K562 (cell line): ENCODE measurements around the gene NEK5. TPM values are rescaled to one million over a fixed set of nuclear protein-coding genes. Genes with fewer than 3 reads are reported as not detected.
A peak's percentile ranks its signal among the peaks of the same experiment; 100 is the strongest.

Experiments used
- ARNT ChIP-seq, 2 experiments: fragments of 450-650 bp; IDR thresholded peaks; 2 replicates each; pipeline ENCODE4 v1.6.1; 2016; ENCODE audit warnings: mild to moderate bottlenecking in 1 of 2
- ASH1L ChIP-seq: fragments of 450-650 bp; IDR thresholded peaks from 2 replicates; pipeline ENCODE4 v1.6.1; 2018; ENCODE audit warnings: borderline replicate concordance, mild to moderate bottlenecking, low read depth; ENCODE audit not compliant: partially characterized antibody
- CSDE1 ChIP-seq, 2 experiments: fragments of 450-650 bp; IDR thresholded peaks; 2 replicates each; pipeline ENCODE4 v1.6.1; 2016; ENCODE audit warnings: mild to moderate bottlenecking in 1 of 2
- CUX1 ChIP-seq: fragments of 200-800 bp; sonication (Bioruptor generic); IDR thresholded peaks from 2 replicates; pipeline ENCODE4 v1.6.1; 2016; ENCODE audit warnings: missing genetic modification characterization, missing compliant biosample characterization
- DLX4 ChIP-seq: fragments of 250-450 bp; sonication (Bioruptor Pico); IDR thresholded peaks from 2 replicates; pipeline ENCODE4 v1.6.1; 2021; ENCODE audit warnings: mild to moderate bottlenecking
- E2F5 ChIP-seq: sonication (generic); formaldehyde crosslinking; IDR thresholded peaks from 2 replicates; pipeline ENCODE4 v1.8.0; 2022; ENCODE audit warnings: mild to moderate bottlenecking, missing genetic modification reagents
- GATAD2A ChIP-seq: fragments of 450-650 bp; IDR thresholded peaks from 2 replicates; pipeline ENCODE4 v1.6.1; 2017
- GTF2B ChIP-seq: IDR thresholded peaks from 2 replicates; pipeline ENCODE4 v1.6.1; 2011; ENCODE audit not compliant: insufficient read length; ENCODE audit errors: extremely low read depth
- HDAC8 ChIP-seq: fragments of 450-650 bp; IDR thresholded peaks from 2 replicates; pipeline ENCODE4 v1.6.1; 2016; ENCODE audit warnings: mild to moderate bottlenecking, missing genetic modification characterization, moderate library complexity, missing compliant biosample characterization
- KHSRP ChIP-seq: fragments of 450-650 bp; IDR thresholded peaks from 2 replicates; pipeline ENCODE4 v1.6.1; 2017
- NKRF ChIP-seq: fragments of 450-650 bp; IDR thresholded peaks from 2 replicates; pipeline ENCODE4 v1.6.1; 2016; ENCODE audit warnings: borderline replicate concordance
- NR2C2 ChIP-seq, 2 experiments: fragments of 200-800 bp in 1 of 2; sonication (Bioruptor generic) in 1 of 2; sonication (generic) in 1 of 2; formaldehyde crosslinking in 1 of 2; IDR thresholded peaks; 2 replicates each; pipeline versions ENCODE4 v1.6.1 to v1.8.0; 2016 to 2022; ENCODE audit warnings: mild to moderate bottlenecking in 1 of 2, missing compliant biosample characterization in 1 of 2, missing genetic modification characterization in 1 of 2, missing genetic modification reagents in 1 of 2
- POLR2H ChIP-seq: IDR thresholded peaks from 2 replicates; pipeline ENCODE4 v1.6.1; 2016; ENCODE audit warnings: missing genetic modification characterization, low read depth, mild to moderate bottlenecking, control low read depth, missing compliant biosample characterization, moderate library complexity
- SMC3 ChIP-seq: conservative IDR thresholded peaks from 2 replicates; pipeline ENCODE4 v1.6.1; 2011; ENCODE audit warnings: low read depth, low read length, improper control_type of control experiment; ENCODE audit not compliant: insufficient read depth
- SPI1 ChIP-seq: IDR thresholded peaks from 2 replicates; pipeline ENCODE4 v1.6.1; 2011; ENCODE audit warnings: low read depth, low read length, control low read depth, borderline replicate concordance
- YBX1 ChIP-seq: fragments of 450-650 bp; IDR thresholded peaks from 2 replicates; pipeline ENCODE4 v1.7.1; 2016; ENCODE audit warnings: mild to moderate bottlenecking
- ZFP36 ChIP-seq: fragments of 150-350 bp; IDR thresholded peaks from 2 replicates; pipeline ENCODE4 v1.6.1; 2018; ENCODE audit warnings: low read length, low read depth; ENCODE audit not compliant: partially characterized antibody
- ZNF655 ChIP-seq: fragments of 250-450 bp; sonication (Bioruptor Pico); IDR thresholded peaks from 2 replicates; pipeline ENCODE4 v1.5.0; 2021
- ZNF766 ChIP-seq: fragments of 200-800 bp; sonication (Bioruptor generic); conservative IDR thresholded peaks from 2 replicates; pipeline ENCODE4 v1.6.1; 2016; ENCODE audit warnings: missing genetic modification characterization, missing compliant biosample characterization
- polyA plus RNA-seq, 8 experiments: library from polyadenylated mRNA; depleted of rRNA in 4 of 8; stranded (reverse) in 5 of 8; unstranded in 3 of 8; fragments of >200 nt; fragmentation: Nextera tagmentation in 2 of 8; fragmentation: Illumina TruSeq in 1 of 8; extraction: Ambion mirVana in 2 of 8; extraction: Trizol in 1 of 8; gene quantifications; 2 replicates each; pipeline versions ENCODE4 v1.2.1 to v1.2.3, GENCODE V29; 2011 to 2014; ENCODE audit warnings: inconsistent platforms in 1 of 8, missing spikeins in 1 of 8
- total RNA-seq, 7 experiments: library from RNA; depleted of rRNA in 6 of 7; stranded (reverse); fragments of >200 nt in 6 of 7; fragmentation: Illumina TruSeq in 2 of 7; extraction: Trizol in 2 of 7; gene quantifications; 2 replicates each; pipeline versions ENCODE4 v1.2.1 to v1.2.3, GENCODE V29; 2011 to 2021; ENCODE audit warnings: low replicate concordance in 1 of 7

The NEK5 gene
- total and polyA plus RNA-seq, 9 of the 15 experiments (the other 6 are each of a cell fraction or from before 2014, with no cell fraction given), result 0.09 to 0.44 (median 0.33) TPM

GRCh38 chr13:52012512-52012836, 116.4 kb downstream of the NEK5 start (continued):
- TF ChIP-seq SMC3, result no peak
- TF ChIP-seq CSDE1 (IDR thresholded peaks at IDR 0.05), result peak in 1 of 2 experiments; percentile 49; a peak in 1 of 4 replicates
- no peak for TF ChIP-seq NR2C2 (CRISPR knock-in tag; IDR thresholded peaks at IDR 0.05)
- peak; percentile 88 for TF ChIP-seq NR2C2 (tag; IDR thresholded peaks at IDR 0.05)
- TF ChIP-seq SPI1, result no peak
- no peak for TF ChIP-seq ZNF766 (CRISPR knock-in tag)
- no peak for TF ChIP-seq KHSRP
- TF ChIP-seq ARNT (IDR thresholded peaks at IDR 0.05), result no peak
- no peak for TF ChIP-seq YBX1
- TF ChIP-seq ASH1L, result peak; percentile 3
- TF ChIP-seq DLX4 (CRISPR knock-in tag), result no peak
- TF ChIP-seq HDAC8 (tag), result no peak
- TF ChIP-seq ZNF655 (CRISPR knock-in tag), result no peak
- TF ChIP-seq NKRF, result 0 out of 2 replicates have a peak, but pooled peaks have one; percentile 49
- TF ChIP-seq CUX1 (CRISPR knock-in tag), result no peak
- TF ChIP-seq ZFP36, result no peak
- TF ChIP-seq GATAD2A, result no peak
- no peak for TF ChIP-seq E2F5 (CRISPR knock-in tag)
- TF ChIP-seq POLR2H (tag), result no peak
- TF ChIP-seq GTF2B, result no peak
